HCT116 (cell line): ENCODE results near the gene RINL. TPM values are rescaled to one million over a fixed set of nuclear protein-coding genes. Genes with fewer than 3 reads are reported as not detected.
A peak's percentile ranks its signal among the peaks of the same experiment; 100 is the strongest.

Experiments
- ATAC-seq: fragments of 200-7000 bp; cut with Tn5 transposase; 2 replicates; pipeline ENCODE4 v1.9.1; 2020; ENCODE audit warnings: mild to moderate bottlenecking, moderate library complexity
- BruUV-seq: library from RNA; stranded (reverse); fragments of 400-500 nt; replicated peaks from 2 replicates; lab custom pipeline; 2021; lab: Mats Ljungman, UMichigan
- CTCF ChIA-PET: fragments of 300-600 bp; sonication (Branson Sonifier 250); formaldehyde crosslinking; loops from one replicate; lab custom pipeline; 2021; ENCODE audit warnings: antibody characterized with exemption; lab: Charles Lee
- POLR2A ChIA-PET: fragments of 300-600, 350-600 bp; sonication (Branson Sonifier 250); formaldehyde crosslinking; loops from one replicate; lab custom pipeline; 2021; ENCODE audit warnings: antibody characterized with exemption; lab: Charles Lee
- RAD21 ChIA-PET, 2 experiments: fragments of 300-600 bp; sonication (Branson Sonifier 250); formaldehyde crosslinking; loops; one replicate each; lab custom pipeline; 2023; ENCODE audit warnings: low total read pairs in 2 of 2; ENCODE audit not compliant: uncharacterized antibody in 2 of 2, unreplicated experiment in 2 of 2, low non-redundant PET in 1 of 2; lab: Charles Lee
- DNase-seq: peaks from one replicate; pipeline ENCODE4 v3.0.0-alpha.2; 2010; ENCODE audit warnings: low read depth, low spot score
- H2AFZ ChIP-seq: fragments of 200-600 bp; shearing (Covaris generic), sonication (generic); 2 replicates; pipeline ENCODE4 v1.6.1; 2017; ENCODE audit warnings: low read depth, mixed run types, mixed read lengths, antibody characterized with exemption, low read length; ENCODE audit not compliant: poor library complexity, severe bottlenecking
- H3K27ac ChIP-seq: 2 replicates; pipeline ENCODE4 v1.5.1; 2012; ENCODE audit warnings: low read depth, low read length
- H3K27me3 ChIP-seq: fragments of 200-600 bp; sonication (generic); 2 replicates; pipeline ENCODE4 v1.6.1; 2016; ENCODE audit warnings: mixed run types, low read length, mixed read lengths; ENCODE audit not compliant: insufficient read depth
- H3K36me3 ChIP-seq, 2 experiments: fragments of 200-500 bp in 1 of 2; fragments of 200-600 bp in 1 of 2; sonication (Bioruptor generic) in 1 of 2; sonication (generic) in 1 of 2; 2 replicates each; pipeline versions ENCODE4 v1.5.1 to v1.6.1; 2014 to 2016; ENCODE audit warnings: low read length in 2 of 2, inconsistent platforms in 1 of 2, mixed read lengths in 1 of 2, mixed run types in 1 of 2; ENCODE audit not compliant: insufficient read depth in 2 of 2, control insufficient read depth in 1 of 2
- H3K4me1 ChIP-seq, 2 experiments: fragments of 200-600 bp in 1 of 2; sonication (generic) in 1 of 2; 2 replicates each; pipeline versions ENCODE4 v1.5.1 to v1.6.1; 2012 to 2017; ENCODE audit warnings: low read length in 2 of 2, inconsistent platforms in 1 of 2, mild to moderate bottlenecking in 1 of 2, mixed read lengths in 1 of 2, mixed run types in 1 of 2, moderate library complexity in 1 of 2; ENCODE audit not compliant: insufficient read depth in 2 of 2, control insufficient read depth in 1 of 2
- H3K4me2 ChIP-seq: fragments of 200-600 bp; sonication (generic); 2 replicates; pipeline ENCODE4 v1.6.1; 2017; ENCODE audit warnings: mixed run types, low read length, mixed read lengths
- H3K4me3 ChIP-seq, 2 experiments: fragments of 200-600 bp in 1 of 2; sonication (generic) in 1 of 2; replicated peaks in 1 of 2; 2 replicates each; pipeline ENCODE4 v1.5.1; 2011 to 2016; ENCODE audit warnings: low read length in 2 of 2, control low read depth in 1 of 2, low read depth in 1 of 2, mild to moderate bottlenecking in 1 of 2, mixed read lengths in 1 of 2, mixed run types in 1 of 2
- H3K79me2 ChIP-seq: fragments of 200-600 bp; sonication (generic); 2 replicates; pipeline ENCODE4 v1.6.1; 2017; ENCODE audit warnings: mild to moderate bottlenecking, mixed run types, low read length, moderate library complexity, mixed read lengths; ENCODE audit not compliant: insufficient read depth
- H3K9ac ChIP-seq: fragments of 200-600 bp; sonication (generic); 2 replicates; pipeline ENCODE4 v1.6.1; 2016; ENCODE audit warnings: low read length, mixed read lengths
- H3K9me2 ChIP-seq: fragments of 200-600 bp; sonication (generic), shearing (Covaris generic); 2 replicates; pipeline ENCODE4 v1.6.1; 2017; ENCODE audit warnings: mixed run types, mild to moderate bottlenecking, moderate library complexity; ENCODE audit not compliant: insufficient read depth
- H3K9me3 ChIP-seq, 2 experiments: fragments of 200-500 bp in 1 of 2; fragments of 200-600 bp in 1 of 2; sonication (Bioruptor generic) in 1 of 2; sonication (generic) in 1 of 2; 2 replicates each; pipeline ENCODE4 v1.6.1; 2014 to 2017; ENCODE audit warnings: low read length in 2 of 2, mixed read lengths in 2 of 2, inconsistent platforms in 1 of 2, low read depth in 1 of 2, mild to moderate bottlenecking in 1 of 2, mixed run types in 1 of 2, moderate library complexity in 1 of 2; ENCODE audit not compliant: control insufficient read depth in 1 of 2, insufficient read depth in 1 of 2
- H4K20me1 ChIP-seq: fragments of 200-600 bp; sonication (generic), shearing (Covaris generic); 2 replicates; pipeline ENCODE4 v1.6.1; 2017; ENCODE audit warnings: mixed run types, mild to moderate bottlenecking, moderate library complexity; ENCODE audit not compliant: insufficient read depth
- CBX3 ChIP-seq: IDR thresholded peaks from 2 replicates; pipeline ENCODE4 v1.6.1; 2012; ENCODE audit warnings: low read depth
- CTCF ChIP-seq, 3 experiments: fragments of 200-600 bp in 1 of 3; sonication (generic) in 1 of 3; IDR thresholded peaks in 2 of 3; conservative IDR thresholded peaks in 1 of 3; 2 replicates each; pipeline ENCODE4 v1.5.1; 2012 to 2017; ENCODE audit warnings: low read depth in 2 of 3, low read length in 2 of 3, antibody characterized with exemption in 1 of 3, borderline replicate concordance in 1 of 3, control low read depth in 1 of 3, mild to moderate bottlenecking in 1 of 3, mixed read lengths in 1 of 3, mixed run types in 1 of 3, moderate library complexity in 1 of 3; ENCODE audit not compliant: insufficient read depth in 1 of 3
- EGR1 ChIP-seq: IDR thresholded peaks from 2 replicates; pipeline ENCODE4 v1.6.1; 2012; ENCODE audit warnings: low read depth
- EZH2phosphoT487 ChIP-seq: fragments of 200-600 bp; IDR thresholded peaks from 2 replicates; pipeline ENCODE4 v1.6.1; 2018; ENCODE audit warnings: antibody characterized with exemption, borderline replicate concordance
- FOSL1 ChIP-seq: IDR thresholded peaks from 2 replicates; pipeline ENCODE4 v1.6.1; 2012; ENCODE audit warnings: low read depth
- POLR2AphosphoS5 ChIP-seq: IDR thresholded peaks from 2 replicates; pipeline ENCODE4 v1.6.1; 2011; ENCODE audit warnings: mild to moderate bottlenecking, low read depth, low read length, moderate library complexity
- RAD21 ChIP-seq: IDR thresholded peaks from 2 replicates; pipeline ENCODE4 v1.6.1; 2012; ENCODE audit warnings: low read depth, mild to moderate bottlenecking
- REST ChIP-seq: IDR thresholded peaks from 2 replicates; pipeline ENCODE4 v1.6.1; 2012; ENCODE audit warnings: low read depth
- intact Hi-C: fragments of 100-400 bp; cut with micrococcal nuclease; formaldehyde crosslinking; loops from 2 replicates; pipeline ENCODE4 v1.10.0; 2022
- total RNA-seq: library from RNA; stranded (reverse); gene quantifications from one replicate; pipeline ENCODE4 v1.2.1, GENCODE V29; 2021; ENCODE audit not compliant: unreplicated experiment
- TF ChIP-seq, protein P1 (sequence below): IDR thresholded peaks from 2 replicates; pipeline ENCODE4 v1.6.1; 2012

RINL gene
- total RNA-seq, 1 experiment from 2014 or later, result 28.6 TPM

GRCh38 chr19:38838208-38838985 is 39.7 kb downstream of the RINL start (continued):
- TF ChIP-seq REST (no peak), EGR1 (no peak), CBX3 (no peak), FOSL1 (peak; percentile 62)
- TF ChIP-seq, protein P1, sequence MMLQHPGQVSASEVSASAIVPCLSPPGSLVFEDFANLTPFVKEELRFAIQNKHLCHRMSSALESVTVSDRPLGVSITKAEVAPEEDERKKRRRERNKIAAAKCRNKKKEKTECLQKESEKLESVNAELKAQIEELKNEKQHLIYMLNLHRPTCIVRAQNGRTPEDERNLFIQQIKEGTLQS, result no peak

DNA sequence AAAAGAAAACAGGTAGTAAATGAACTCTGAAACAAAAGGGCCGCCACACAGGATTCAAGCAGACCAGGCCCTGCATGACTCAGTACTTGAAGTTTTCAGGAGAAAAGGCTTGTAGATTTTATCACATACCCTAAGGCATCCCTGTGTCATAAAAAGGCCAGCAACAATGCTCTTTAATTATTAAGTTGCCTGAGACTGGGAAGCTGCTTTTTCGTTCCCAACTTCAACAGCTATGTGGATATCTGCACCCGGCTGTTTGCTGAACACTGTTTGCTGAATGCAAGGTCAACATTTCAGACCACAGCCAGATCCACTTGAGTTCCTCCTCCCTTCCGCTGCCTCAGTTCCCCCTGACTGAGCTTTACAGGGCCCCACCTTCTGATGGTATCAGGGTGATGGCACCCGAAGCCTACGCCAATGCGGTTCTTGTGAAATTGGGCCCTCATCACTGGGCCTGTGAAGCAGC is 40.4 kb downstream of the RINL start:
- intact Hi-C loops, result no loop called here
- no peak overlapping the region for H3K4me3 ChIP-seq
- no peak for DNase-seq
- TSS peak; percentile 5 for BruUV-seq
- no peak overlapping the region for H2AFZ ChIP-seq
- H4K20me1 ChIP-seq, result peaks cover 19% of the 10 kb centered on the region; the same call in 1 of the 2 replicates
- TF ChIP-seq RAD21, result no peak
- TF ChIP-seq POLR2AphosphoS5, result no peak
- TF ChIP-seq FOSL1, result no peak
- TF ChIP-seq CTCF (IDR thresholded peaks at IDR 0.05 in 2 of 3, conservative IDR thresholded peaks at IDR 0.05 in 1 of 3; ENCODE audit: borderline replicate concordance in 1 of 3, insufficient read depth in 1 of 3, low read depth in 2 of 3, low read length in 2 of 3), result no peak
- TF ChIP-seq EZH2phosphoT487, result no peak
- CTCF ChIA-PET, result interaction anchor here (0.9 to 1.4 kb wide), 3 partner anchors 68 to 435 kb away, joined by 3 to 4 read pairs (median 4); partner anchors contain the start of gene FAM98C
- H3K9me2 ChIP-seq, result no peaks in the 10 kb centered on the region
- H3K4me2 ChIP-seq, result no peak overlapping the region
- no peak overlapping the region for H3K9ac ChIP-seq
- H3K79me2 ChIP-seq, result peaks cover 31% of the 10 kb centered on the region
- peaks cover 0 to 26% of the 10 kb centered on the region in 2 experiments; a peak in 3 of 4 replicates for H3K4me1 ChIP-seq
- ATAC-seq, result no peak
- H3K36me3 ChIP-seq, result peaks cover 52 to 64% of the 10 kb centered on the region in 2 experiments
- RAD21 ChIA-PET, result no interaction called here
- POLR2A ChIA-PET, result interaction anchor here (2.4 to 3.0 kb wide), 2 partner anchors 11 to 15 kb away, joined by 10 to 16 read pairs; no protein-coding TSS in a partner anchor
- no peaks in the 10 kb centered on the region for H3K27me3 ChIP-seq
- peak overlapping the region; percentile 15 for H3K27ac ChIP-seq
- H3K9me3 ChIP-seq, result no peaks in the 10 kb centered on the region
